Measurements from ENCODE around the gene OGG1.

GRCh38 chr3:9770276-9770812 lies 20.6 kb downstream of the OGG1 start:
- TF ChIP-seq CTCF (IDR thresholded peaks at IDR 0.05) (no peak), POLR2A (IDR thresholded peaks at IDR 0.05) (no peak)
